A673 (cell line): Measurements from ENCODE around the gene EPAS1. TPM values are rescaled to one million over a fixed set of nuclear protein-coding genes. Genes with fewer than 3 reads are reported as not detected.

ENCODE experiments used
- BruUV-seq: library from RNA; stranded (reverse); fragments of 400-500 nt; replicated peaks from 2 replicates; lab custom pipeline; 2021; lab: Mats Ljungman, UMichigan
- CTCF ChIA-PET: fragments of 300-600 bp; sonication (Branson Sonifier 250); formaldehyde crosslinking; loops from one replicate; lab custom pipeline; 2022; ENCODE audit warnings: antibody characterized with exemption; lab: Charles Lee
- POLR2A ChIA-PET: fragments of 300-600 bp; sonication (Branson Sonifier 250); formaldehyde crosslinking; loops from one replicate; lab custom pipeline; 2022; ENCODE audit warnings: antibody characterized with exemption; ENCODE audit not compliant: low non-redundant PET; lab: Charles Lee
- DNase-seq: peaks from one replicate; pipeline ENCODE4 v3.0.0-alpha.2; 2015; ENCODE audit warnings: low spot score
- H3K27ac ChIP-seq: fragments of 200-600 bp; sonication (generic); 2 replicates; pipeline ENCODE4 v1.5.1; 2016; ENCODE audit warnings: mixed run types, low read depth, mild to moderate bottlenecking, mixed read lengths, antibody characterized with exemption, low read length; ENCODE audit not compliant: poor library complexity, severe bottlenecking
- H3K27me3 ChIP-seq: fragments of 200-600 bp; sonication (generic); replicated peaks from 2 replicates; pipeline ENCODE4 v1.6.1; 2017; ENCODE audit warnings: mixed run types, low read depth, mild to moderate bottlenecking, mixed read lengths, antibody characterized with exemption, low read length; ENCODE audit not compliant: insufficient read depth, poor library complexity
- H3K36me3 ChIP-seq: fragments of 200-600 bp; sonication (generic); 2 replicates; pipeline ENCODE4 v1.6.1; 2016; ENCODE audit warnings: mixed run types, mild to moderate bottlenecking, mixed read lengths, antibody characterized with exemption, low read length; ENCODE audit not compliant: insufficient read depth, poor library complexity, severe bottlenecking
- H3K4me1 ChIP-seq: fragments of 200-600 bp; sonication (generic); 2 replicates; pipeline ENCODE4 v1.6.1; 2017; ENCODE audit warnings: mixed run types, mild to moderate bottlenecking, mixed read lengths, antibody characterized with exemption, low read length; ENCODE audit not compliant: insufficient read depth, poor library complexity, severe bottlenecking
- H3K4me3 ChIP-seq: fragments of 200-600 bp; sonication (generic); 2 replicates; pipeline ENCODE4 v1.5.1; 2016; ENCODE audit warnings: low read depth, mixed run types, mild to moderate bottlenecking, mixed read lengths, low read length; ENCODE audit not compliant: poor library complexity, severe bottlenecking
- H3K9me3 ChIP-seq: fragments of 200-600 bp; sonication (generic); 2 replicates; pipeline ENCODE4 v1.6.1; 2016; ENCODE audit warnings: mixed run types, low read depth, mild to moderate bottlenecking, mixed read lengths, antibody characterized with exemption, low read length; ENCODE audit not compliant: poor library complexity, severe bottlenecking
- EZH2 ChIP-seq: fragments of 200-600 bp; sonication (generic); IDR thresholded peaks from 2 replicates; pipeline ENCODE4 v1.6.1; 2017; ENCODE audit warnings: borderline replicate concordance, low read depth, mild to moderate bottlenecking, mixed read lengths, antibody characterized with exemption, low read length; ENCODE audit not compliant: poor library complexity, severe bottlenecking
- intact Hi-C: fragments of 100-400 bp; cut with micrococcal nuclease; formaldehyde crosslinking; loops from one replicate; pipeline ENCODE4 v1.10.0; 2022; ENCODE audit not compliant: unreplicated experiment
- total RNA-seq: library from RNA; stranded (reverse); gene quantifications from 2 replicates; pipeline ENCODE4 v1.2.3, GENCODE V29; 2021
- TF ChIP-seq, protein P1 (sequence below): fragments of 300-800, 200-600 bp; sonication (generic); conservative IDR thresholded peaks from 2 replicates; pipeline ENCODE4 v1.5.1; 2017; ENCODE audit warnings: low read depth, mild to moderate bottlenecking, antibody characterized with exemption, low read length, moderate library complexity, mixed read lengths

Gene EPAS1
- total RNA-seq, 1 experiment from 2014 or later, result 0.41 TPM

DNA sequence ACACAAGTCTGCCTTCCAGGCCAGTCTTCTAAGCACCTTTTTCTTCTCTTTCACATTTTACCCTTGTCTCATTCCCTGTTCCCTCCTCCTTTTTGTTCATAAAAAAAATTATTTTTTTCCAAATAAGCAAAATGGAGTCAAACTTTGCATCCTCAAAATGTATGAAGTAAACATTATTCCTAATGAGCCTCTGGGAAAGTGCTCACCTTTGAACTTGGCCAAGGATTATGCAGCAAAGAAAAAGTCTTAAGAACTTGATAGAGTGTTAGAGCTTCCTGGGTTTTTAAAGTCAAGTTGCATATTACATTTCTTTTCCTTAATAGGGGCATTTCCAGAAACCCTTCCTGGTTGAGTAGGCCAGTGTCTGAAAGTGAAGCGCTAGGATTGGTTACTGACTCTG, 31.6 kb downstream of the EPAS1 start:
- no peak overlapping the region for H3K27ac ChIP-seq
- H3K27me3 ChIP-seq, result no peaks in the 10 kb centered on the region
- TF ChIP-seq, protein P1, sequence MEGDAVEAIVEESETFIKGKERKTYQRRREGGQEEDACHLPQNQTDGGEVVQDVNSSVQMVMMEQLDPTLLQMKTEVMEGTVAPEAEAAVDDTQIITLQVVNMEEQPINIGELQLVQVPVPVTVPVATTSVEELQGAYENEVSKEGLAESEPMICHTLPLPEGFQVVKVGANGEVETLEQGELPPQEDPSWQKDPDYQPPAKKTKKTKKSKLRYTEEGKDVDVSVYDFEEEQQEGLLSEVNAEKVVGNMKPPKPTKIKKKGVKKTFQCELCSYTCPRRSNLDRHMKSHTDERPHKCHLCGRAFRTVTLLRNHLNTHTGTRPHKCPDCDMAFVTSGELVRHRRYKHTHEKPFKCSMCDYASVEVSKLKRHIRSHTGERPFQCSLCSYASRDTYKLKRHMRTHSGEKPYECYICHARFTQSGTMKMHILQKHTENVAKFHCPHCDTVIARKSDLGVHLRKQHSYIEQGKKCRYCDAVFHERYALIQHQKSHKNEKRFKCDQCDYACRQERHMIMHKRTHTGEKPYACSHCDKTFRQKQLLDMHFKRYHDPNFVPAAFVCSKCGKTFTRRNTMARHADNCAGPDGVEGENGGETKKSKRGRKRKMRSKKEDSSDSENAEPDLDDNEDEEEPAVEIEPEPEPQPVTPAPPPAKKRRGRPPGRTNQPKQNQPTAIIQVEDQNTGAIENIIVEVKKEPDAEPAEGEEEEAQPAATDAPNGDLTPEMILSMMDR, result no peak
- TF ChIP-seq EZH2, result no peak
- DNase-seq, result no peak
- no peaks in the 10 kb centered on the region for H3K9me3 ChIP-seq
- H3K4me1 ChIP-seq, result no peaks in the 10 kb centered on the region
- CTCF ChIA-PET, result interaction anchor here (0.6 kb wide), 1 partner anchor 449 kb away, joined by 3 read pairs; no protein-coding TSS in a partner anchor
- no peak overlapping the region for H3K4me3 ChIP-seq
- no peaks in the 10 kb centered on the region for H3K36me3 ChIP-seq
- BruUV-seq, result no TSS peak
- POLR2A ChIA-PET, result no interaction called here
- intact Hi-C loops, result no loop called here

DNA sequence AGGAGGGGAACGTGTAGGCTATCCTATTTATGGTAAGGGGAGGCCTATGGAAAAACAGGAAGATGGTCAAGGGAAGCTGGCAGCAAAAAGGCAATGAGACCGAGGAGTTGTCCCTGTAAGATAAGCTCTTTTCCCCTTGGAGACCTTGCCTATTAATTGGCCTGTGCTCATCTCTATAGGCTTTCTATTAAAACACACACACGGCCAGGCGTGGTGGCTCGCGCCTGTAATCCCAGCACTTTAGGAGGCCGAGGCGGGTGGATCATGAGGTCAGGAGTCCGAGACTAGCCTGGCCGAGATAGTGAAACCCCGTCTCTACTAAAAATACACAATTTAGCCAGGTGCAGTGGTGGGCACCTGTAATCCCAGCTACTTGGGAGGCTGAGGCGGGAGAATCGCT, 32.1 kb downstream of the EPAS1 start:
- Histone ChIP-seq H3K4me3 (no peak overlapping the region), H3K27ac (no peak overlapping the region), H3K9me3 (no peaks in the 10 kb centered on the region), H3K27me3 (no peaks in the 10 kb centered on the region), H3K36me3 (no peaks in the 10 kb centered on the region), H3K4me1 (no peaks in the 10 kb centered on the region)
- CTCF ChIA-PET, result no interaction called here
- DNase-seq, result no peak
- intact Hi-C loops, result no loop called here
- no peak for TF ChIP-seq EZH2
- TF ChIP-seq, protein P1, result no peak
- POLR2A ChIA-PET, result no interaction called here
- BruUV-seq, result no TSS peak

DNA sequence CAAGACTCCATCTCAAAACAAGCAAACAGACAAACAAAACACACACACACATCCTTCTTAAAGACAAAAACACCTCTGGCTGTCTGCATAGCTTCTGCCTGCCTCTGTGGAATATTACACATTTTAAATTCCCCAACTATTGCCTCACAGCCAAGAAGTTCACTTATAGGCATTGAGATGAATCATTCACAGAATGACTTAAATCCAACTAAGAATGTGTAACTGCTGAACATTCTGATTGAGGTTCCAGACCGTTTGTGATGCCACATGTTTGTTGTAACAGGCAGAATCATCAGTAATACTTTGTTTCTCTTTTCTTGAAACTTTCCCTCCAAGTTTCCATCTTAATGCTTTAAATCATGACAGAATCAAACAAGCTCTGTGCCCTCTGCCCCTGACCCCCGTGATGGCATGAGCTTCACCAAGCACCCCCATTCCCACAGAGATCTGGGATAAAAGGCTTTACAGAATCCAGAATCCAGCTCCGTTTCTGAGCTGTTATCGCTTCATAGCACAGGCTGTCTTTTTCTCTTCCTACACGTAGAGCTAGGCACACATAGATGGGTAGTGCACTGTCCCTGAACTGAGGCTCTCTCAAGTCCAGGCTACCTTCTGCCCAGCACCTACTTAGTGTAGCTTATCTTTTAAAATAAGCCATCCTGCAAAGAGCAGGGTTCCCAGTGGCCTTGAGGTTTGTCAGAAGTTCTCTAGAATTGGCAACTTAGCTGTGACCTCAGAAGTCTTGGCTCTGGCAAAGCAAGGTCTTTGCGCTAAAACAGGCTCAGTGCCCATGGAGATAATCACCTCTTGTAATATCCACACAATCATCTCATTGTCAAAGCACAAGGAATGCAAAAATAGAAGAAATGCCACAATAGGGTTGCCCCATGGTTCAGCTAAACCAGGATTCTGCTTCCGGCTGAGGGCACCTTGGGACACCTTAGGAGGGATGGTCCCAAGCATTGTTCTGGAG, 32.9 kb downstream of the EPAS1 start:
- ChIA-PET POLR2A (no interaction called here), CTCF (no interaction called here)
- DNase-seq, result no peak
- no peak for TF ChIP-seq EZH2
- TF ChIP-seq, protein P1, result no peak
- Histone ChIP-seq H3K36me3 (no peaks in the 10 kb centered on the region), H3K27me3 (no peaks in the 10 kb centered on the region), H3K4me1 (no peaks in the 10 kb centered on the region), H3K9me3 (no peaks in the 10 kb centered on the region), H3K27ac (no peak overlapping the region), H3K4me3 (no peak overlapping the region)
- BruUV-seq, result no TSS peak
- intact Hi-C loops, result no loop called here
